HepG2 (cell line): ENCODE data around the gene PDZD2. TPM values are rescaled to one million over a fixed set of nuclear protein-coding genes. Genes with fewer than 3 reads are reported as not detected.

Source experiments
- ATAC-seq: fragments of 200-7000 bp; cut with Tn5 transposase; 3 replicates; pipeline ENCODE4 v1.9.1; 2020; ENCODE audit warnings: mild to moderate bottlenecking, moderate library complexity
- BruUV-seq: library from RNA; stranded (reverse); fragments of 400-500 nt; replicated peaks from 2 replicates; lab custom pipeline; 2021; lab: Mats Ljungman, UMichigan
- CTCF ChIA-PET: fragments of 300-600 bp; formaldehyde crosslinking; extraction: SDS; loops from one replicate; lab custom pipeline; 2021; ENCODE audit warnings: low total read pairs, inconsistent platforms, low intra/inter-chr PET ratio; lab: Yijun Ruan, JAX
- POLR2A ChIA-PET: fragments of 350-600 bp; sonication (Branson Sonifier 250); formaldehyde crosslinking; loops from one replicate; lab custom pipeline; 2020; ENCODE audit warnings: antibody characterized with exemption, inconsistent platforms; lab: Yijun Ruan, JAX
- DNase-seq: peaks from one replicate; pipeline ENCODE4 v3.0.0-alpha.2; 2015; ENCODE audit warnings: low spot score
- FAIRE-seq: peaks from 3 replicates; lab custom pipeline; 2011; peaks lifted over from hg19 to GRCh38; lab: Jason Lieb, UNC
- H2AFZ ChIP-seq: one replicate; pipeline ENCODE4 v1.6.1; 2011; ENCODE audit warnings: low read length, inconsistent platforms
- H3K27ac ChIP-seq: fragments of 300-600 bp; 3 replicates; pipeline ENCODE4 v1.8.0; 2011; ENCODE audit warnings: mixed run types, mild to moderate bottlenecking, mixed read lengths, low read length, inconsistent platforms; ENCODE audit not compliant: insufficient read depth; ENCODE audit errors: extremely low read length
- H3K27me3 ChIP-seq, 2 experiments: fragments of 200-600 bp in 1 of 2; 2 replicates in 1 of 2; 3 replicates in 1 of 2; pipeline versions ENCODE4 v1.6.0 to v1.8.0; 2011; ENCODE audit warnings: low read length in 2 of 2, mild to moderate bottlenecking in 2 of 2, moderate library complexity in 2 of 2, inconsistent platforms in 1 of 2; ENCODE audit not compliant: insufficient read depth in 2 of 2, control insufficient read depth in 1 of 2
- H3K36me3 ChIP-seq, 2 experiments: fragments of 200-600 bp in 1 of 2; replicated peaks in 1 of 2; 2 replicates in 1 of 2; 3 replicates in 1 of 2; pipeline versions ENCODE4 v1.5.1 to v1.8.0; 2011; ENCODE audit warnings: low read length in 2 of 2, inconsistent platforms in 1 of 2; ENCODE audit not compliant: insufficient read depth in 2 of 2, control insufficient read depth in 1 of 2
- H3K4me1 ChIP-seq: 2 replicates; pipeline ENCODE4 v1.5.1; 2012; ENCODE audit warnings: low read length, inconsistent platforms; ENCODE audit not compliant: insufficient read depth
- H3K4me2 ChIP-seq: 2 replicates; pipeline ENCODE4 v1.6.0; 2011; ENCODE audit warnings: low read depth, low read length, inconsistent platforms
- H3K4me3 ChIP-seq, 3 experiments: fragments of 200-600 bp in 1 of 3; sonication (generic), shearing (Covaris generic) in 1 of 3; replicated peaks in 1 of 3; 2 replicates each; pipeline ENCODE4 v1.5.1; 2011 to 2016; ENCODE audit warnings: low read length in 3 of 3, inconsistent platforms in 2 of 3, low read depth in 2 of 3, mild to moderate bottlenecking in 2 of 3, control low read depth in 1 of 3, mixed read lengths in 1 of 3; ENCODE audit not compliant: insufficient read depth in 1 of 3
- H3K79me2 ChIP-seq: one replicate; pipeline ENCODE4 v1.6.1; 2011; ENCODE audit warnings: low read length, inconsistent platforms; ENCODE audit not compliant: insufficient read depth
- H3K9ac ChIP-seq: 2 replicates; pipeline ENCODE4 v1.6.0; 2011; ENCODE audit warnings: mild to moderate bottlenecking, low read depth, low read length, inconsistent platforms; ENCODE audit not compliant: insufficient read depth
- H3K9me3 ChIP-seq: 2 replicates; pipeline ENCODE4 v1.5.1; 2012; ENCODE audit warnings: mild to moderate bottlenecking, low read length
- H4K20me1 ChIP-seq: 2 replicates; pipeline ENCODE4 v1.6.0; 2011; ENCODE audit warnings: inconsistent platforms, mild to moderate bottlenecking, low read length, moderate library complexity; ENCODE audit not compliant: insufficient read depth
- CENPX ChIP-seq: sonication (generic); formaldehyde crosslinking; IDR thresholded peaks from 2 replicates; pipeline ENCODE4 v1.9.0; 2021; ENCODE audit warnings: mild to moderate bottlenecking, missing genetic modification reagents, moderate library complexity
- POLR2A ChIP-seq, 2 experiments: IDR thresholded peaks; 2 replicates each; pipeline ENCODE4 v1.6.1; 2011; ENCODE audit warnings: low read depth in 2 of 2, low read length in 2 of 2, mild to moderate bottlenecking in 1 of 2, moderate library complexity in 1 of 2; ENCODE audit not compliant: insufficient read depth in 1 of 2
- POLR2AphosphoS5 ChIP-seq: IDR thresholded peaks from 2 replicates; pipeline ENCODE4 v1.6.1; 2012; ENCODE audit warnings: low read depth, low read length
- SETDB1 ChIP-seq: sonication (generic); formaldehyde crosslinking; IDR thresholded peaks from 2 replicates; pipeline ENCODE4 v1.5.1; 2020; ENCODE audit warnings: missing genetic modification reagents, mild to moderate bottlenecking, borderline replicate concordance
- SP2 ChIP-seq: sonication (generic); formaldehyde crosslinking; IDR thresholded peaks from 2 replicates; pipeline ENCODE4 v1.5.1; 2020; ENCODE audit warnings: mild to moderate bottlenecking, missing genetic modification reagents
- TFDP2 ChIP-seq: sonication (generic); formaldehyde crosslinking; IDR thresholded peaks from 2 replicates; pipeline ENCODE4 v1.4.0; 2020; ENCODE audit warnings: missing genetic modification reagents
- TGIF2 ChIP-seq: IDR thresholded peaks from 2 replicates; pipeline ENCODE4 v1.6.1; 2016; ENCODE audit warnings: control low read depth, missing compliant biosample characterization
- ZNF17 ChIP-seq: sonication (generic); formaldehyde crosslinking; IDR thresholded peaks from 2 replicates; pipeline ENCODE4 v1.5.0; 2020; ENCODE audit warnings: mild to moderate bottlenecking, missing genetic modification reagents
- ZNF3 ChIP-seq: IDR thresholded peaks from 2 replicates; pipeline ENCODE4 v1.7.0; 2017; ENCODE audit warnings: inconsistent platforms
- ZNF350 ChIP-seq: sonication (generic); formaldehyde crosslinking; IDR thresholded peaks from 2 replicates; pipeline ENCODE4 v1.4.0; 2020; ENCODE audit warnings: mild to moderate bottlenecking, low read depth, missing genetic modification reagents, borderline replicate concordance
- ZNF414 ChIP-seq: sonication (generic); formaldehyde crosslinking; IDR thresholded peaks from 2 replicates; pipeline ENCODE4 v1.5.0; 2020; ENCODE audit warnings: missing genetic modification reagents
- ZNF737 ChIP-seq: sonication (generic); formaldehyde crosslinking; IDR thresholded peaks from 2 replicates; pipeline ENCODE4 v1.5.0; 2020; ENCODE audit warnings: missing genetic modification reagents, mild to moderate bottlenecking, borderline replicate concordance
- ZNF746 ChIP-seq: sonication (generic); formaldehyde crosslinking; IDR thresholded peaks from 2 replicates; pipeline ENCODE4 v1.8.0; 2022; ENCODE audit warnings: mild to moderate bottlenecking, missing genetic modification reagents
- ZSCAN20 ChIP-seq: sonication (generic); formaldehyde crosslinking; IDR thresholded peaks from 2 replicates; pipeline ENCODE4 v1.4.0; 2020; ENCODE audit warnings: missing genetic modification reagents, mild to moderate bottlenecking, borderline replicate concordance
- ZSCAN9 ChIP-seq: IDR thresholded peaks from 2 replicates; pipeline ENCODE4 v1.6.1; 2016; ENCODE audit warnings: borderline replicate concordance
- WGBS: methylation state at CpG from one replicate; pipeline ENCODE4 v1.1.6; 2017; ENCODE audit warnings: low lambda C conversion rate; 5-methylcytosine and 5-hydroxymethylcytosine counted together
- in situ Hi-C: cut with HindIII; loops from 2 replicates; pipeline ENCODE4 v1.10.0; 2017; ENCODE audit warnings: low pct_unique_long_range_greater_than_20kb; ENCODE audit not compliant: extremely low pct_ligation_motif_present
- intact Hi-C: fragments of 100-400 bp; cut with micrococcal nuclease; formaldehyde crosslinking; loops from one replicate; pipeline ENCODE4 v1.10.0; 2022; ENCODE audit not compliant: unreplicated experiment
- polyA plus RNA-seq, 8 experiments: library from polyadenylated mRNA; depleted of rRNA in 3 of 8; stranded (reverse) in 7 of 8; unstranded in 1 of 8; fragments of >200 nt; fragmentation: Illumina TruSeq in 4 of 8; extraction: Trizol in 4 of 8; gene quantifications; 2 replicates each; pipeline versions ENCODE4 v1.2.1 to v1.2.3, GENCODE V29; 2011 to 2016; ENCODE audit warnings: low read depth in 4 of 8, missing spikeins in 1 of 8, mixed read lengths in 1 of 8; ENCODE audit not compliant: insufficient read depth in 1 of 8
- total RNA-seq, 5 experiments: library from RNA; depleted of rRNA; stranded (reverse); fragments of >200 nt; fragmentation: Illumina TruSeq; extraction: Trizol; gene quantifications; 2 replicates each; pipeline ENCODE4 v1.2.3, GENCODE V29; 2016; ENCODE audit warnings: low read depth in 1 of 5

PDZD2 gene
- total and polyA plus RNA-seq, 2 of the 13 experiments (the other 11 are each of a cell fraction or from before 2014, with no cell fraction given): 0.04 TPM; not detected in 1

DNA sequence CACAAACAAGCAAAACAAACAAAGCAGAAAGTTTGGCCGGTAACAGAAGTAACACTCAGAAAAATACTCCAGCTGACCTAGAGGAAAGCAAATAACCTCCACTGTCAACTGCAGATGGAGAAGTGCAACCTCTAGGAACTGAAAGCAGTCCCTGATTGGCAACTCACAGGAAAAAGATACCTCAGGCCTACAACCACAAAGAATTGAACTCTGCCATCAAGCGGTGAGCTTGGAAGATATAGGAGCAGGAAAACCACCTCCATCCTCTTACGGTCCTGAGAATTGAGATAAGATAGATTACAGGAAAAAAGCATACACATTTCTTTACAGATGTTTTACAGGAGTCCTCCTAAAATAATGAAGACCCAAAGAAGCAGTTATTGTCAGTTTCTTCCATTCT, 184.5 kb downstream of the PDZD2 start:
- Histone ChIP-seq H3K9me3 (peaks cover 4% of the 10 kb centered on the region; the same call in 1 of the 2 replicates), H3K9ac (no peak overlapping the region), H3K79me2 (no peaks in the 10 kb centered on the region), H3K4me2 (no peak overlapping the region), H2AFZ (no peak overlapping the region), H3K27ac (no peak overlapping the region), H4K20me1 (no peaks in the 10 kb centered on the region), H3K4me3 (no peak overlapping the region), H3K27me3 (no peaks in the 10 kb centered on the region), H3K4me1 (no peaks in the 10 kb centered on the region), H3K36me3 (no peaks in the 10 kb centered on the region)
- peak; percentile 40; the same call in 2 of the 3 replicates for ATAC-seq
- ChIA-PET CTCF (no interaction called here), POLR2A (no interaction called here)
- TF ChIP-seq ZSCAN20 (CRISPR knock-in tag): no peak
- TF ChIP-seq ZNF737: no peak
- TF ChIP-seq ZNF3 (CRISPR knock-in tag): no peak
- no peak for TF ChIP-seq CENPX (CRISPR knock-in tag)
- no peak for TF ChIP-seq ZNF350
- no peak for TF ChIP-seq SP2
- no peak for TF ChIP-seq ZNF17
- no peak for TF ChIP-seq ZNF746
- no peak for TF ChIP-seq TFDP2 (CRISPR knock-in tag)
- TF ChIP-seq TGIF2 (CRISPR knock-in tag): no peak
- no peak for TF ChIP-seq POLR2AphosphoS5
- no peak for TF ChIP-seq SETDB1 (CRISPR knock-in tag)
- TF ChIP-seq ZSCAN9 (CRISPR knock-in tag): no peak
- no peak for TF ChIP-seq POLR2A (IDR thresholded peaks at IDR 0.05; ENCODE audit: insufficient read depth in 1 of 2, low read depth in 2 of 2, low read length in 2 of 2)
- no peak for TF ChIP-seq ZNF414
- intact Hi-C loops (no loop called here), in situ Hi-C loops (loop anchor here (10.0 kb wide), 1 partner anchor 251 kb away; no protein-coding TSS in a partner anchor)
- no peak for FAIRE-seq
- WGBS: 3% methylated on average over 3 of the region's 3 CpGs
- DNase-seq: no peak
- no TSS peak for BruUV-seq
